ENCODE measurements around the gene NRXN3.

DNA sequence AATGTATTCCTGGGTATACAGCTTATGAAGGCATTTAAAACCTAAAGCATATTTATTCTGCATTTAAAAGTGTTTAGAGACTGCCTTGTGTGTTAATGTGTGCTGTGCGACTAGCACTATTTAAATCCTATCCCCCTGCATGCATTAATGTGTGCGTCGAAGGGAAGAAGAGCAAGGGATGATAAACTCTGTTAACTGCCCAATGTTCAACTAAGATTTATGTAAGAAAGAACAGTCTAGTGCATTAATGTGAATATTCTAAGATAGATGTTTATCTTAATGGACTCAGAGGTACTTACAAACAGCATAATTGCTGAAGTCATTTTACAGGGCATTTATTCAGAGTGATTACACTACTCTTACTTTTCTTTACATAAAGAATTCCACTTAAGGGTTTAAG, 1616.3 kb downstream of the NRXN3 start:
- TF ChIP-seq, protein P1, sequence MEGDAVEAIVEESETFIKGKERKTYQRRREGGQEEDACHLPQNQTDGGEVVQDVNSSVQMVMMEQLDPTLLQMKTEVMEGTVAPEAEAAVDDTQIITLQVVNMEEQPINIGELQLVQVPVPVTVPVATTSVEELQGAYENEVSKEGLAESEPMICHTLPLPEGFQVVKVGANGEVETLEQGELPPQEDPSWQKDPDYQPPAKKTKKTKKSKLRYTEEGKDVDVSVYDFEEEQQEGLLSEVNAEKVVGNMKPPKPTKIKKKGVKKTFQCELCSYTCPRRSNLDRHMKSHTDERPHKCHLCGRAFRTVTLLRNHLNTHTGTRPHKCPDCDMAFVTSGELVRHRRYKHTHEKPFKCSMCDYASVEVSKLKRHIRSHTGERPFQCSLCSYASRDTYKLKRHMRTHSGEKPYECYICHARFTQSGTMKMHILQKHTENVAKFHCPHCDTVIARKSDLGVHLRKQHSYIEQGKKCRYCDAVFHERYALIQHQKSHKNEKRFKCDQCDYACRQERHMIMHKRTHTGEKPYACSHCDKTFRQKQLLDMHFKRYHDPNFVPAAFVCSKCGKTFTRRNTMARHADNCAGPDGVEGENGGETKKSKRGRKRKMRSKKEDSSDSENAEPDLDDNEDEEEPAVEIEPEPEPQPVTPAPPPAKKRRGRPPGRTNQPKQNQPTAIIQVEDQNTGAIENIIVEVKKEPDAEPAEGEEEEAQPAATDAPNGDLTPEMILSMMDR (tag by site-specific recombination; IDR thresholded peaks at IDR 0.05) = no peak
- no peak for TF ChIP-seq ZNF10 (tag by site-specific recombination; IDR thresholded peaks at IDR 0.05)
- TF ChIP-seq SP2 (tag by site-specific recombination; IDR thresholded peaks at IDR 0.05) = no peak
- TF ChIP-seq, protein P2, sequence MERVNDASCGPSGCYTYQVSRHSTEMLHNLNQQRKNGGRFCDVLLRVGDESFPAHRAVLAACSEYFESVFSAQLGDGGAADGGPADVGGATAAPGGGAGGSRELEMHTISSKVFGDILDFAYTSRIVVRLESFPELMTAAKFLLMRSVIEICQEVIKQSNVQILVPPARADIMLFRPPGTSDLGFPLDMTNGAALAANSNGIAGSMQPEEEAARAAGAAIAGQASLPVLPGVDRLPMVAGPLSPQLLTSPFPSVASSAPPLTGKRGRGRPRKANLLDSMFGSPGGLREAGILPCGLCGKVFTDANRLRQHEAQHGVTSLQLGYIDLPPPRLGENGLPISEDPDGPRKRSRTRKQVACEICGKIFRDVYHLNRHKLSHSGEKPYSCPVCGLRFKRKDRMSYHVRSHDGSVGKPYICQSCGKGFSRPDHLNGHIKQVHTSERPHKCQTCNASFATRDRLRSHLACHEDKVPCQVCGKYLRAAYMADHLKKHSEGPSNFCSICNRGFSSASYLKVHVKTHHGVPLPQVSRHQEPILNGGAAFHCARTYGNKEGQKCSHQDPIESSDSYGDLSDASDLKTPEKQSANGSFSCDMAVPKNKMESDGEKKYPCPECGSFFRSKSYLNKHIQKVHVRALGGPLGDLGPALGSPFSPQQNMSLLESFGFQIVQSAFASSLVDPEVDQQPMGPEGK (tag by site-specific recombination; IDR thresholded peaks at IDR 0.05) = no peak
- TF ChIP-seq ZNF114 (tag by site-specific recombination; IDR thresholded peaks at IDR 0.05) = no peak
- TF ChIP-seq, protein P3, sequence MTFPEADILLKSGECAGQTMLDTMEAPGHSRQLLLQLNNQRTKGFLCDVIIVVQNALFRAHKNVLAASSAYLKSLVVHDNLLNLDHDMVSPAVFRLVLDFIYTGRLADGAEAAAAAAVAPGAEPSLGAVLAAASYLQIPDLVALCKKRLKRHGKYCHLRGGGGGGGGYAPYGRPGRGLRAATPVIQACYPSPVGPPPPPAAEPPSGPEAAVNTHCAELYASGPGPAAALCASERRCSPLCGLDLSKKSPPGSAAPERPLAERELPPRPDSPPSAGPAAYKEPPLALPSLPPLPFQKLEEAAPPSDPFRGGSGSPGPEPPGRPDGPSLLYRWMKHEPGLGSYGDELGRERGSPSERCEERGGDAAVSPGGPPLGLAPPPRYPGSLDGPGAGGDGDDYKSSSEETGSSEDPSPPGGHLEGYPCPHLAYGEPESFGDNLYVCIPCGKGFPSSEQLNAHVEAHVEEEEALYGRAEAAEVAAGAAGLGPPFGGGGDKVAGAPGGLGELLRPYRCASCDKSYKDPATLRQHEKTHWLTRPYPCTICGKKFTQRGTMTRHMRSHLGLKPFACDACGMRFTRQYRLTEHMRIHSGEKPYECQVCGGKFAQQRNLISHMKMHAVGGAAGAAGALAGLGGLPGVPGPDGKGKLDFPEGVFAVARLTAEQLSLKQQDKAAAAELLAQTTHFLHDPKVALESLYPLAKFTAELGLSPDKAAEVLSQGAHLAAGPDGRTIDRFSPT (tag by site-specific recombination; IDR thresholded peaks at IDR 0.05) = no peak
- TF ChIP-seq ZNF302 (tag by site-specific recombination; IDR thresholded peaks at IDR 0.05; ENCODE audit: low read depth) = no peak
- TF ChIP-seq, protein P4, sequence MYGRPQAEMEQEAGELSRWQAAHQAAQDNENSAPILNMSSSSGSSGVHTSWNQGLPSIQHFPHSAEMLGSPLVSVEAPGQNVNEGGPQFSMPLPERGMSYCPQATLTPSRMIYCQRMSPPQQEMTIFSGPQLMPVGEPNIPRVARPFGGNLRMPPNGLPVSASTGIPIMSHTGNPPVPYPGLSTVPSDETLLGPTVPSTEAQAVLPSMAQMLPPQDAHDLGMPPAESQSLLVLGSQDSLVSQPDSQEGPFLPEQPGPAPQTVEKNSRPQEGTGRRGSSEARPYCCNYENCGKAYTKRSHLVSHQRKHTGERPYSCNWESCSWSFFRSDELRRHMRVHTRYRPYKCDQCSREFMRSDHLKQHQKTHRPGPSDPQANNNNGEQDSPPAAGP (tag by site-specific recombination; IDR thresholded peaks at IDR 0.05) = no peak
